Pons (tissue), 1 donor: ENCODE results near the gene RNPEPL1.
A peak's percentile ranks its signal among the peaks of the same experiment; 100 is the strongest.
"Not testable (repeated sequence)": the region's sequence is repeated elsewhere in the genome, so short reads cannot be mapped to it uniquely, and the experiment has no call there.

Experiments used
- DNase-seq: peaks from one replicate; pipeline ENCODE4 v3.0.0-alpha.2; 2016; ENCODE audit warnings: low spot score

The RNPEPL1 gene, protein sequence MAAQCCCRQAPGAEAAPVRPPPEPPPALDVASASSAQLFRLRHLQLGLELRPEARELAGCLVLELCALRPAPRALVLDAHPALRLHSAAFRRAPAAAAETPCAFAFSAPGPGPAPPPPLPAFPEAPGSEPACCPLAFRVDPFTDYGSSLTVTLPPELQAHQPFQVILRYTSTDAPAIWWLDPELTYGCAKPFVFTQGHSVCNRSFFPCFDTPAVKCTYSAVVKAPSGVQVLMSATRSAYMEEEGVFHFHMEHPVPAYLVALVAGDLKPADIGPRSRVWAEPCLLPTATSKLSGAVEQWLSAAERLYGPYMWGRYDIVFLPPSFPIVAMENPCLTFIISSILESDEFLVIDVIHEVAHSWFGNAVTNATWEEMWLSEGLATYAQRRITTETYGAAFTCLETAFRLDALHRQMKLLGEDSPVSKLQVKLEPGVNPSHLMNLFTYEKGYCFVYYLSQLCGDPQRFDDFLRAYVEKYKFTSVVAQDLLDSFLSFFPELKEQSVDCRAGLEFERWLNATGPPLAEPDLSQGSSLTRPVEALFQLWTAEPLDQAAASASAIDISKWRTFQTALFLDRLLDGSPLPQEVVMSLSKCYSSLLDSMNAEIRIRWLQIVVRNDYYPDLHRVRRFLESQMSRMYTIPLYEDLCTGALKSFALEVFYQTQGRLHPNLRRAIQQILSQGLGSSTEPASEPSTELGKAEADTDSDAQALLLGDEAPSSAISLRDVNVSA

DNA sequence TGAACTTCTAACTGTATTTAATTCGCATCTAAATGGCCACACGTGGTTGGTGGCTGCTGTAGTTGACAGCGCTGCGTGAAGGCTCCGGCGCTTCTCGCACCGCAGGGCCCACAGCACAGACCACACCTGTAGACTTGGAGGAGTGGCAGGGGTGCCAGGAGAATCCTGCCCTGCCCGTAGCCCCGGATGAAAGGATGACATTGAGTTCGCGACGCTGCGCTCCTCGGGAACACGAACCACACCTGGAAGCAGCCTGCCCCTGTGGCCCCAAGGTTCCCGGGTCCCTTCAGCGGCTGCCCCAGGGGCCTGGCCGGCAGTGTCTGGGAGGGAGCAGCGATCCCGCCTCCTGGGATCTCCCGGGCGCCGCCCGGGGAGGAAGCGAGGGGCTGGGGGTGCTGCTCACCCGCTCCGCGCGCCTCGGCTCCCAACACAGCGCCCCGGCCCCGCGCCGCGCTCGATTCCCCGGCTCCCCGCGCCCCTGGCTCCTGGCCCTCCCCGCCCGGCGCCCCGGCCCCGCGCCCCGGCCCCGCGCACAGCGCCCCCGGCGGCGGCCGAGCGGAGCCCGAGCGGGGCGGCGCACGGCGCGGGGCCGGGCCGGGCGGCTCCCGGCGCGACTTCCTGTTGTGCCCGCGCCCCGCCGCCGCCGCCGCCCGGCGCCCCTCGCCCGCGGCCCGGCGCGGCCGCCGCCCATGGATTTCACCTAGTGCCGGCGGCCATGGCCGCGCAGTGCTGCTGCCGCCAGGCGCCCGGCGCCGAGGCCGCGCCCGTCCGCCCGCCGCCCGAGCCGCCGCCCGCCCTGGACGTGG lies at the start of gene RNPEPL1:
TSS of gene RNPEPL1 (plus strand) at position 613 of the 806 bp plus-strand sequence. CDS start at position 716, 103 bp downstream.
- peak; percentile 34 for DNase-seq

DNA sequence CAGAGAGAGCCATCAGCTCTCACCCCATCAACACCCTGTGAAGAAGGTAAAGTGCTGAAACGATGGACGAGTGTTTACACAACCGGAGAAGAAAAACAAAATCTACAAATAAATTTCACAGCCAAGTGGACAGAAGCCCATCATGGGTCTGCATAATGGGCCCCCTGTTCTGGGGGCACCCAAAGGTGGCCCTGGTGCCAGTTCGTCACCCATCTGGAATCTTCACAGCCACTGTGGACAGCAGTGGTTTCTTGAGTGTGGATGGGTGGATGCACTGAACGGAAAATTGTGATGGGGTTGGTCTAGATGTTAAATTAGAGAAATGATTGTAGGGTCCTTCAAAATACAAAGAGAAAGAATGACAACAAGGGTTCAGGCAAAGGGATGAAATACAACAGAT lies 49.3 kb upstream of the RNPEPL1 start:
- no peak for DNase-seq

GRCh38 chr2:240519396-240520129 lies 48.7 kb upstream of the RNPEPL1 start:
- DNase-seq = no peak

DNA sequence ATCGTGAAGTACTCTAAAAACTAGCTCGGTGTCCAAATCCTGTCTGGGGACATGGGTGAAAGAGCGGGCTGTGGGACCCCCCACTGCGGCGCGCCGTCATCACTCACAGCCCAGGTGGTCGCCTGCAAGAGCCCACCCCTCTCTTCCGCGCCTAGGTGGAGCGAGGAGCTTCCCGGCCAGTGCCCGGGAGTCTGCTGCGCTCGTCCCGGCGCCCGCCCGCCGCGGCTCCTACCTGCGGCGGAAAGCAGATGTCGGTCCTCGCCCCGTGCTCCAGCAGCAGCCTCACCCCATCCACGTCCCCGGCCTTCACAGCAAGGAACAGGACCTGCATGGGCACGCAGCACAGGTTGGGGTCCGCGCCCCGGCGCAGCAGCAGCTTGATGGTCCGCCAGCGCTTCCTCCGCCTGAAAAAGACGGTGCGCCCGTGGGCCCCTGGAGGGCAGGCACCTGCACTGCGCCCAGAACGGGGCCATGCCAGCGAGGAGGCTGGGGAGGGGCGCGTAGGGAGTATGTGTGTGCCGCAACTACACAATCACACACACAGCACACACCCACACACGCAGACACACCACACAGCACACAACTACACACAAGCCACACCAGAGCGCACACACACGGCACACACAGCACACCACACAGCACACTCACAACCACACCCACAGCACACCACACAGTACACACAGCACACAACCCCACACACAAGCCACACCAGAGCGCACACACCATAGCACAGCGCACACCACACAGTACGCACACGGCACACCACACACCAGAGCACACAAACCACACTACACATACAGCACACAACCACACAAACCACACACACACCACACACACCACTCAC lies 47.9 kb upstream of the RNPEPL1 start:
- DNase-seq = no peak

- no peak for DNase-seq
Measured at GRCh38 chr2:240520974-240521350, 47.3 kb upstream of the RNPEPL1 start.

DNA sequence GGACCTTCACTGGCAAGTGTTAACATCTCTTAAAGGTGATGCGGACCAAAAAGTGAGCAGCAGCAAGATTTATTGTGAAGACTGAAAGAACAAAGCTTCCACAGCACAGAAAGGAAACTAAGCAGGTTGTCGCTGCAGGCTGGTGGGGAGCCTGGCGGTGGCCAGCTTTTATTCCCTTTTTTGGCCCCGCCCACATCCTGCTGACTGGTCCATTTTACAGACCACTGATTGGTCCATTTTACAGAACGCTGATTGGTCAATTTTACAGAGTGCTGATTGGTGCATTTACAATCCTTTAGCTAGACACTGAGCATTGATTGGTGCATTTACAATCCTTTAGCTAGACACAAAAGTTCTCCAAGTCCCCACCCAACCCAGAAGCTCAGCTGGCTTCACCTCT lies 46.4 kb upstream of the RNPEPL1 start:
- DNase-seq = not testable (repeated sequence)

DNA sequence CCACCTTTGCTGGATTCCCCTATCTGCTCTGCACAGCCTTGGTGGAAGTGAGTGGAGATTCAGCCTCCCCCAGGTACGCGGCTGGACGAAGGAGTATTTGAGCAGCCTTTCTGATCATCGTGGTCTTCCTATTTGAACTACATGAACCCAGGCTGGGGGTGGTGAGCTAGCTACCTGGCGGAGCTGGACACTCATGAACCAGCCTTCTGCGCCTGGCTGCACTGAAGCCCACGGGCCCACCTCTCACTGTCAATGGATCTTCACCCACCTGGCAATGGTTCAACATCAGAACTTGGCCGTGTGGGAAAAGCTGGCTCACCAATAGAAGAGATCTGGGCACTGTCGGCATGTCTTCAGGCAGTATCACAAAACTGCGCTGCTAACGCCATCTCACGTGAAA lies 45.9 kb upstream of the RNPEPL1 start:
- DNase-seq = no peak

DNA sequence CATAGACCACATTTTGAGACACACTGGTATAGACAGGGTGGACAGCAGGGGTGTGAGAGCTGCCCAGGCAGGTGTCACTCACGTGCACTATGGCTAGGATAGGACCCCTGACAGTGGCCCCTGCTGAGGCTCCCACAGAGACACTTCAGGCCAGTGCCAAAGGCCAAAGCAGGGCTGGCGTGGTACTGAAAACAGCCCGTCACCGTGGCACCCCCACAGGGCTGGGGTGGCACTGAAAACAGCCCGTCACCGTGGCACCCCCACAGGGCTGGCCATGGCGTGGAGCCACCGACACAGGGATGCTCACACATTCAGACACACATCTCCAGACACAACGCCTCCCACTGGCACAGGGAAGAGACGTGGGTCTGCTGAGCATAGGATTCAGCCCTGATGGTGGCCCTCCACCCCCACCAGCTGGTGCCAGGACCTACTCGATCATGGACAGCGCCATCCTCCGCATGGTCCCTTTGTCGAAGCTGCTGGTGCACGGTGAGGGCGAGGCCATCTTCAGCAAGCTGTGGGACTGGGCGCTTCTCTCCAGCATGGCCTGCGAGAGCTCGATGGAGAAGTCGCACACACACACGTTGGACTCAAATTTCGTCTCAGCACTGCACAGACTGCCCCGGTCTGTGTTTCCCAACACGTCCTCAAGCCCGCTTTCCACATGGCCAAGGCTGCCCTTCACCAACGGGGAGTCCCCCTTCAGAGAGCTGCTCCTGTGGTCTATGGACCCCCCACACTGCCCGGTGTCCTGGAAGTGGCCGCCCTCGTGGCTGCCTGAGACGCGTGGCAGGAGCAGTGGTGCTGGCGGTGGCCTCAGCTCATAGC lies 44.6 kb upstream of the RNPEPL1 start:
- DNase-seq = no peak

- DNase-seq = no peak
Measured at GRCh38 chr2:240524963-240525718, 43.1 kb upstream of the RNPEPL1 start.

GRCh38 chr2:240525802-240526201 lies 42.5 kb upstream of the RNPEPL1 start:
- no peak for DNase-seq

- DNase-seq = no peak
Measured at GRCh38 chr2:240526521-240526920, 41.8 kb upstream of the RNPEPL1 start.

DNA sequence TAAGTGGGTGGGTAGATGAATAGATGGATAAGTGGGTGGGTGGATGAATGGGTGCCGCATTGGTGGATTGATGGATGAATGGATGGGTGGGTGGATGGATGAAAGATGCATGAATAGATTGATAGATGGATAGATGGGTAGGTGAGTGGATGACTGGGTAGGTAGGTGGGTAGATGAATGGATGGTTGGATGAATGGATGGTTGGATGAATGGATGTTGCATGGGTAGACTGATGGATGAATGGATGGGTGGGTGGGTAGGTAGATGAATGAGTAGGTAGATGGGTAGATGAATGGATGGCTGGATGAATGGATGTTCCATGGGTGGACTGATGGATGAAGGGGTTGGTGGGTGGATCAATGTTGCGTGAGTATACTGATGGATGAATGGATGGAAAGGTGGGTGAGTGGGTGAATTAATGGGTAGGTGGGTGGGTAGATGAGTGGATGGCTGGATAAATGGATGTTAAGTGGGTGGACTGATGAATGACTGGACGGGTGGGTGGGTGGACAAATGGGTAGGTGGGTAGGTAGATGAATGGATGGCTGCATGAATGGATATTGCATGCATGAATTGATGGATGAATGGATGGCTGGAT lies 41.0 kb upstream of the RNPEPL1 start:
- DNase-seq = no peak

GRCh38 chr2:240528406-240529040 lies 39.8 kb upstream of the RNPEPL1 start:
- no peak for DNase-seq

- no peak for DNase-seq
Measured at GRCh38 chr2:240529344-240529999, 38.8 kb upstream of the RNPEPL1 start.

DNA sequence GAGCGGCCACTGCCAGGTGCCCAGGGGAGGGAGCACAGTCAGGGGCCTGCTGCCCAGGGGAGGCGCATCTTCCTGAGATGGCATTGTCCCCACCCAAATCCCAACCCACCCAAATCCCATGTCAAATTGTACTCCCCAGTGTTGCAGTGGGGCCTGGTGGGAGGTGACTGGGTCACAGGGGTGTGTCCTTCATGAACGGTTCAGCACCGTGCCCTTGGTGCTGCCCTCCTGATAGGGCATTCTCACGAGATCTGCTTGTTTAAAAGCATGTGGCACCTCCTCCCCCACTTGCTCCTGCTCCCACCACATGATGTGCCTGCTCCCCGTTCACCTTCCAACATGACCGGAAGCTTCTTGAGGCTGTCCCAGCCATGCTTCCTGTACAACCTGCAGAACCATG lies 38.1 kb upstream of the RNPEPL1 start:
- DNase-seq = no peak

DNA sequence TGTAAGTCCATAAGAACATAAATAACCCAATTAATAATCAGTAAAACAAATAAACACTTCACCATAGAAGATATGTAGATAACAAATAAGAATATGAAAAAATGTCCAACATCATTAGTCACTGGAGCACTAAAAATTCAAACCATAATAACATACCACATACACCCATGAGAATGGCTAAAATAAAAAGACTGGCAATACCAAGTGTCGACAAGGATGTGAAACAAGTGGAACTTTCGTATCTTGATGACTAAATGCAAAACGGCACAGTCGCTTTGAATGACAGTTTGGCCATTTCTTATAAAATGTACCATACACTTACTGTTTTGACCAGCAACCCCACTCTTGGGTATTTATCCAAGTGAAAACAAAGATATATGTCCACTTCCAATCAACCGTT lies 37.2 kb upstream of the RNPEPL1 start:
- DNase-seq = no peak

DNA sequence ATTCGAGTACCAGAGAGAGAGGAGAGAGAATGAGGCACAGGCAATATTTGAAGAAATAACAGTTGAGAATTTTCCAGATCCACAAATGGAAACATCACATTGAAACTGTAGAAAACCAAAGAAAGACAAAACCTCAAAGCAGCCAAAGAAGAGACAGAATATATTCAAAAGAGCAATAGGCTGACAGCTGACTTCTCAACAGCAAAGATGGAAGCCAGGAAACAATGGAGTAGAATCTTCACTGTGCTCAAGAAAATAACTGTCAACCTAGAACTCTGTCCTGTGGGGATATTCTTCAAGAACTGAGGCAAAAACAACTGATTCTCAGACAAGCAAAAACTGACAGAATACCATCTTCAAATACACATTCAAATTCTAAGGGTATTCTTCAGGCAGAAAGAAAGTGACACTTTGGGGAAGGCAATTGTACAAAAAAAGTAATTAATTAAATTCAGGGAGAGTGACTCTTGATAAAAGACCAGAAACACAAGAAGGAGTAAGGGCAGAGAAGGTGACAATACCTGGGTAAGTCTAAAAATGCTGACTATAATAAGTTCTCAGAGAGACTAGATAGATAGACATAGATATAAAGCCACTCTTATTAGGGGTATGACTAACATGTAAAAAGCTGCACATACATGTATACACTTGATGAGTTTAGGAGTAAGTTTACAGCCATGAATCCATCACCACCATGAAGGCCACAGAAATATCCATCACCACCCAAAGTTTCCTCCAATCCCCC lies 36.1 kb upstream of the RNPEPL1 start:
- no peak for DNase-seq
